A549 (cell line): ENCODE results near the gene GCDH. TPM values are rescaled to one million over a fixed set of nuclear protein-coding genes. Genes with fewer than 3 reads are reported as not detected.
A peak's percentile ranks its signal among the peaks of the same experiment; 100 is the strongest.

Source experiments
- ATAC-seq, 2 experiments: fragments of 200-7000 bp in 1 of 2; fragments of >200 bp in 1 of 2; cut with Nextera tagmentation in 1 of 2; cut with Tn5 transposase in 1 of 2; 3 replicates each; pipeline versions ENCODE4 v1.8.0 to v1.9.1; 2018 to 2020; ENCODE audit warnings: mild to moderate bottlenecking in 1 of 2, moderate library complexity in 1 of 2
- CTCF ChIA-PET: fragments of 300-600 bp; sonication (Branson Sonifier 250); formaldehyde crosslinking; extraction: SDS; loops from one replicate; lab custom pipeline; 2021; ENCODE audit warnings: antibody characterized with exemption, inconsistent platforms; lab: Yijun Ruan, JAX
- POLR2A ChIA-PET: fragments of 350-600 bp; formaldehyde crosslinking; extraction: SDS; loops from one replicate; lab custom pipeline; 2021; ENCODE audit warnings: antibody characterized with exemption, inconsistent platforms; lab: Yijun Ruan, JAX
- DNase-seq, 2 experiments: peaks; one replicate each; pipeline versions ENCODE4 v3.0.0 to v3.0.0-alpha.2; 2011 to 2016; ENCODE audit warnings: low read depth in 1 of 2, low spot score in 1 of 2
- FAIRE-seq: peaks from 2 replicates; lab custom pipeline; 2011; peaks lifted over from hg19 to GRCh38; lab: Jason Lieb, UNC
- H3K27ac ChIP-seq, 2 experiments: fragments of >200 bp; sonication (Bioruptor Twin); formaldehyde crosslinking; 3 replicates each; pipeline ENCODE4 v1.5.1; 2016 to 2017
- H3K4me1 ChIP-seq: fragments of >200 bp; sonication (Bioruptor Twin); formaldehyde crosslinking; 3 replicates; pipeline ENCODE4 v1.6.1; 2016
- H3K4me2 ChIP-seq: fragments of >200 bp; sonication (Bioruptor Twin); formaldehyde crosslinking; 3 replicates; pipeline ENCODE4 v1.6.1; 2016
- H3K4me3 ChIP-seq: fragments of >200 bp; sonication (Bioruptor Twin); formaldehyde crosslinking; 3 replicates; pipeline ENCODE4 v1.5.1; 2016
- H3K9me3 ChIP-seq: fragments of >200 bp; sonication (Bioruptor Twin); formaldehyde crosslinking; 3 replicates; pipeline ENCODE4 v1.6.1; 2016
- CBX2 ChIP-seq: fragments of 200-600 bp; sonication (generic); IDR thresholded peaks from 2 replicates; pipeline ENCODE4 v1.6.1; 2016; ENCODE audit warnings: low read depth, mild to moderate bottlenecking, borderline replicate concordance
- CBX8 ChIP-seq: fragments of 200-600 bp; sonication (generic); IDR thresholded peaks from 2 replicates; pipeline ENCODE4 v1.6.1; 2016
- ESRRA ChIP-seq: fragments of 150-350 bp; IDR thresholded peaks from 2 replicates; pipeline ENCODE4 v1.6.1; 2014; ENCODE audit warnings: mild to moderate bottlenecking, low read length, borderline replicate concordance
- FOSB ChIP-seq: fragments of 250-450 bp; sonication (Bioruptor Pico); IDR thresholded peaks from 2 replicates; pipeline ENCODE4 v1.5.0; 2020; ENCODE audit warnings: mild to moderate bottlenecking, moderate library complexity
- FOSL2 ChIP-seq, 2 experiments: fragments of 450-650 bp in 1 of 2; fragments of >200 bp in 1 of 2; sonication (Bioruptor Twin) in 1 of 2; formaldehyde crosslinking; IDR thresholded peaks; 2 replicates each; pipeline versions ENCODE4 v1.5.0 to v1.6.1; 2016 to 2020; ENCODE audit warnings: mild to moderate bottlenecking in 1 of 2, moderate library complexity in 1 of 2
- FOXS1 ChIP-seq: fragments of 250-450 bp; sonication (Bioruptor Pico); IDR thresholded peaks from 2 replicates; pipeline ENCODE4 v1.5.0; 2020; ENCODE audit warnings: mild to moderate bottlenecking, moderate library complexity
- GATA3 ChIP-seq: IDR thresholded peaks from 2 replicates; pipeline ENCODE4 v1.6.1; 2012; ENCODE audit warnings: borderline replicate concordance
- HDAC2 ChIP-seq: fragments of 200-600 bp; sonication (generic); IDR thresholded peaks from 2 replicates; pipeline ENCODE4 v1.6.1; 2016
- HOXA7 ChIP-seq: fragments of 250-450 bp; sonication (Bioruptor Pico); IDR thresholded peaks from 2 replicates; pipeline ENCODE4 v1.5.0; 2020; ENCODE audit warnings: mild to moderate bottlenecking, moderate library complexity
- HOXB5 ChIP-seq: fragments of 250-450 bp; sonication (Bioruptor Pico); IDR thresholded peaks from 2 replicates; pipeline ENCODE4 v1.5.0; 2020; ENCODE audit warnings: mild to moderate bottlenecking, moderate library complexity
- JUN ChIP-seq, 2 experiments: fragments of >200 bp; sonication (Bioruptor Twin); formaldehyde crosslinking; IDR thresholded peaks; 2 replicates in 1 of 2; 3 replicates in 1 of 2; pipeline ENCODE4 v1.6.1; 2016 to 2017
- KDM1A ChIP-seq: fragments of 200-600 bp; sonication (generic); IDR thresholded peaks from 2 replicates; pipeline ENCODE4 v1.6.1; 2016; ENCODE audit warnings: low read depth, mild to moderate bottlenecking
- MAFK ChIP-seq: fragments of 450-650 bp; IDR thresholded peaks from 2 replicates; pipeline ENCODE4 v1.6.1; 2014; ENCODE audit not compliant: partially characterized antibody
- MYC ChIP-seq: IDR thresholded peaks from 2 replicates; pipeline ENCODE4 v1.6.1; 2012; ENCODE audit warnings: mild to moderate bottlenecking, inconsistent platforms, low read length, improper control_type of control experiment, borderline replicate concordance
- NPAS2 ChIP-seq: fragments of 250-450 bp; sonication (Bioruptor Pico); IDR thresholded peaks from 2 replicates; pipeline ENCODE4 v1.8.0; 2022; ENCODE audit warnings: mild to moderate bottlenecking, moderate library complexity, borderline replicate concordance
- POLR2A ChIP-seq: IDR thresholded peaks from 2 replicates; pipeline ENCODE4 v1.6.1; 2012; ENCODE audit warnings: mild to moderate bottlenecking, low read length
- POLR2AphosphoS2 ChIP-seq: conservative IDR thresholded peaks from 2 replicates; pipeline ENCODE4 v1.6.1; 2012; ENCODE audit warnings: low read length, improper control_type of control experiment, inconsistent platforms
- RARB ChIP-seq: fragments of 250-450 bp; sonication (Bioruptor Pico); IDR thresholded peaks from 2 replicates; pipeline ENCODE4 v1.8.0; 2021; ENCODE audit warnings: mild to moderate bottlenecking, moderate library complexity
- RCOR1 ChIP-seq: fragments of 150-350 bp; IDR thresholded peaks from 2 replicates; pipeline ENCODE4 v1.6.1; 2014; ENCODE audit warnings: antibody characterized with exemption, low read length, low read depth
- ZFP36 ChIP-seq: fragments of 450-650 bp; IDR thresholded peaks from 2 replicates; pipeline ENCODE4 v1.6.1; 2014; ENCODE audit warnings: borderline replicate concordance; ENCODE audit not compliant: partially characterized antibody
- ZNF302 ChIP-seq: fragments of 250-450 bp; sonication (Bioruptor Pico); IDR thresholded peaks from 2 replicates; pipeline ENCODE4 v1.9.0; 2021; ENCODE audit warnings: inconsistent platforms, mild to moderate bottlenecking, moderate library complexity
- WGBS: methylation state at CpG from one replicate; pipeline ENCODE4 v1.1.6; 2017; ENCODE audit errors: missing lambda C conversion rate; 5-methylcytosine and 5-hydroxymethylcytosine counted together
- polyA plus RNA-seq, 4 experiments: library from polyadenylated mRNA; depleted of rRNA in 3 of 4; stranded (reverse); fragments of >200 nt; fragmentation: RNase III in 1 of 4; extraction: RNeasy Plus Mini Kit Qiagen cat#74134 plus additional on column Dnase treatment in 1 of 4; gene quantifications; 2 replicates in 3 of 4; 3 replicates in 1 of 4; pipeline ENCODE4 v1.2.3, GENCODE V29; 2011 to 2017
- TF ChIP-seq, protein P1 (sequence below): fragments of 250-450 bp; sonication (Bioruptor Pico); IDR thresholded peaks from 2 replicates; pipeline ENCODE4 v1.5.0; 2021; ENCODE audit warnings: mild to moderate bottlenecking, moderate library complexity, borderline replicate concordance
- TF ChIP-seq, protein P2 (sequence below): IDR thresholded peaks from 2 replicates; pipeline ENCODE4 v1.6.1; 2012; ENCODE audit warnings: low read depth, borderline replicate concordance
- TF ChIP-seq, protein P3 (sequence below): fragments of >200 bp; sonication (Bioruptor Twin); formaldehyde crosslinking; IDR thresholded peaks from 2 replicates; pipeline ENCODE4 v1.6.1; 2016
- TF ChIP-seq, protein P4 (sequence below): IDR thresholded peaks from 2 replicates; pipeline ENCODE4 v1.6.1; 2012
- TF ChIP-seq, protein P5 (sequence below): fragments of 250-450 bp; sonication (Bioruptor Pico); IDR thresholded peaks from 2 replicates; pipeline ENCODE4 v1.5.0; 2020; ENCODE audit warnings: low read depth, mild to moderate bottlenecking, moderate library complexity

GCDH gene
- polyA plus RNA-seq, 2 of the 4 experiments (the other 2 are of a cell fraction) = 8.8 to 15.2 TPM

DNA sequence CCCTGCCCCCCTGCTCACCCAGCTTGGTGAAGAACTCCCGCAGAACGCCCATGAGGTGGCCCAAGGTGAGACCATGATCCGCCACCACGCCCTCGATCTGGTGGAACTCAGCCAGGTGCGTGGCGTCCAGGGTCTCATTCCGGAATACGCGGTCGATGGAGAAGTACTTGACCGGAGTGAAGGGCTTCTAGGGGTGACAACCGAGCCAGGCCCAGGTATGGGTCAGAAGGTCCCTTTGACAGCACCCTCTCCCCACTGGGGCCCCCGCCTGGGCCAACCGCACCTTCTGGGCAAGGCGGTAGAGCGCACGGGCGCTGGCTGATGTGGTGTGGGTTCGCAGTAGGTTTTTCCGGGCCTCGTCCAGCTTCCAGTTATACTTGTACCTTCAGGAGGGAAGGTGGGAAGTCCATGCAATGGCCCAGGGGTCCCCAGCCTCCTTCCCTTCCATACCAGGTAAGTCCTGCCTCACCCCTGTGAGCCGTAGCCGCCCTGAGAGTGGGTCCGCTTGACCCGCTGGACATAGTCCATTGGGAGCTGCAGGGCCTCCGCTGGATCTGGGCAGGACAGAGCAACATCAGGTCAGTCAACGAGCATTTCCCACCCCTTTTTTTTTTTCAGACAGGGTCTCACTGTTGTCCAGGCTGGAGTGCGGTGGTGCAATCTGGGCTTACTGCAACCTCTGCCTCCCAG, 33.8 kb downstream of the GCDH start:
- ChIA-PET POLR2A (no interaction called here), CTCF (interaction anchor here (1.6 to 1.7 kb wide), 2 partner anchors 8 to 41 kb away, joined by 5 to 7 read pairs; no protein-coding TSS in a partner anchor)
- no peak for ATAC-seq

DNA sequence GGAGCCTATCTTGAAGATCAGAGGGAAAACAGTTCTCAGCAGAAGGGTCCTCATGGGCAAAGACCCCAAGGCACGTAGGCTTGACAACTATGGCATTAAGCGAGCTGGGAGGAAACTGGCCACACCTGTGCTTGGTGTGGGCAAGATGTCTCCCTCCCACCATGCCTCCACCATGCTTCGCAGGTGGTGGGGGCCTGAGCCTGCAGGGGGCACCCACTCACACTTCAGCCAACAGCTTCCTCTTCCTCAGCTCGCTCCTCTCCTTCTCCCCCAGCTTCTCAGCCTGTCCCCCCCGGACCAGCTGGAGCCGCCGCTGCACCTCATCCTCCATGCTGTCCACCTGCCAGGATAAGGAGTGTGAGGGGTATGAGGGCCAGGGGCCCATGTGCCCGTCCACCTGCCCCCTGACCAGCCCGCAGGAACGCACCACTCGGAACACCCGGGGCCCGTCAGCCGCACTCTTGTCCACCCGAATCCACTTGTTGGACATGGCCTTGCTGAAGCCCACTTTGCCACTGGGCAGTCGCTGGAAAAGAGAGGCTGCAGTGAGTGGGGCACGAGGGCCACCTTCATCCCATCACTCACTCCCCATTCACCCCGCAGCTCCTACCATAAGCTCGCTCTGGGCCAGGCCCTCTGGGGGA, 39.2 kb downstream of the GCDH start:
- no peak for FAIRE-seq
- WGBS = 92% methylated on average over 8 of the region's 19 CpGs

More for the DNA sequence above, 33.8 kb downstream of the GCDH start:
- DNase-seq = no peak
- Histone ChIP-seq H3K27ac (no peak overlapping the region), H3K9me3 (no peaks in the 10 kb centered on the region), H3K4me2 (no peak overlapping the region), H3K4me1 (no peaks in the 10 kb centered on the region), H3K4me3 (no peak overlapping the region)
- no peak for TF ChIP-seq POLR2AphosphoS2
- 97% methylated on average over 25 of the region's 29 CpGs for WGBS
- FAIRE-seq = no peak

DNA sequence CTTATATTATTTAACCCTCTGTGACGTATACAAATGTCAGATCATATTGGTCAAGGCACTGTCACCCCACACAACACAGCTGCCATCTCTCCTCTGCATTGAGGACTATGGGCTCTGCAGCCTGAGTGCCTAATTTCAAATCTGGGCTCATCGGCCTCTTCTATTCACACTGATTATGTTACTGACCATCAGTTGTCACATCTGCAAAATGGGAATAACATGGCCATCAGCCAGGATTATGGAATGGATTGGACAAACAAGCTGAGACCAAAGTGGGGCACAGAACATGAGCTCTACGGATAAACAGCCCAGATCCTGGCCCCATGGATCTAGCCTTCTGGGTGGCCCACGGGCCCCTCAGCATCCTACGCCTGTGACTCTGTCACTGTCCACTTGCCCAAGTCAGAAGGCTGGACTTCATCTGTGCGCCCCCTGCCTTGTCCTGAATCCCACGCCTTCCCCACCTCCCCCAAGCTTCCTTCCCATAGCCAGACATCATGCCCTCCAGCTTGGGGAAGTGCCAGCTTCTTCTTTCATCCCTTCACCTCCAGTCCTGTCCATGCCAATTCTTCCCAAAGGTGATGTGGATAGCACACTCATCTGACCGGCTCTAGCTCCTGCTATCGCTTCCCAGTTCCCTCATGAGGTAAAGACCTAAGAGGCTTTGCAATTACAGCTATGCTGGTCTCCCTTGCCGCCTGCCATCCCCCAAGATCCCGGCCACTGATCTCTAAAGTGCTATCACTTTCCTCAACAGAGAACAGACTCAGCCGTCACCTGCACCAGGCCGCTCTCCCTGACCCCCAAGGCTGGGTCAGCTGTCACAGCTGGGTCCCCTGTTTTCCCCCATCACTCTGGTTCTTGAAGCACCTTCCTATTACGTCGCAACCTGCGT, 41.7 kb downstream of the GCDH start:
- ChIA-PET CTCF (interaction anchor here (0.6 to 2.0 kb wide), 6 partner anchors 9 to 130 kb away, joined by 3 to 9 read pairs (median 4); no protein-coding TSS in a partner anchor), POLR2A (interaction anchor here (0.6 to 1.7 kb wide), 6 partner anchors 13 to 115 kb away, joined by 3 to 5 read pairs (median 3); partner anchors contain the start of genes GCDH and SYCE2)
- FAIRE-seq (no peak), ATAC-seq (no peak; a peak in 1 of 6 replicates), DNase-seq (no peak)
- Histone ChIP-seq H3K4me3 (peak overlapping the region; percentile 85), H3K4me1 (peaks cover 15% of the 10 kb centered on the region), H3K27ac (peak overlapping the region; percentile 94 to 100), H3K4me2 (peak overlapping the region; percentile 77), H3K9me3 (no peaks in the 10 kb centered on the region)
- WGBS = 32% methylated on average over 16 of the region's 16 CpGs
- no peak for TF ChIP-seq ESRRA
- TF ChIP-seq MAFK = no peak
- TF ChIP-seq, protein P1, sequence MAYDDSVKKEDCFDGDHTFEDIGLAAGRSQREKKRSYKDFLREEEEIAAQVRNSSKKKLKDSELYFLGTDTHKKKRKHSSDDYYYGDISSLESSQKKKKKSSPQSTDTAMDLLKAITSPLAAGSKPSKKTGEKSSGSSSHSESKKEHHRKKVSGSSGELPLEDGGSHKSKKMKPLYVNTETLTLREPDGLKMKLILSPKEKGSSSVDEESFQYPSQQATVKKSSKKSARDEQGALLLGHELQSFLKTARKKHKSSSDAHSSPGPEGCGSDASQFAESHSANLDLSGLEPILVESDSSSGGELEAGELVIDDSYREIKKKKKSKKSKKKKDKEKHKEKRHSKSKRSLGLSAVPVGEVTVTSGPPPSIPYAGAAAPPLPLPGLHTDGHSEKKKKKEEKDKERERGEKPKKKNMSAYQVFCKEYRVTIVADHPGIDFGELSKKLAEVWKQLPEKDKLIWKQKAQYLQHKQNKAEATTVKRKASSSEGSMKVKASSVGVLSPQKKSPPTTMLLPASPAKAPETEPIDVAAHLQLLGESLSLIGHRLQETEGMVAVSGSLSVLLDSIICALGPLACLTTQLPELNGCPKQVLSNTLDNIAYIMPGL = no peak
- no peak for TF ChIP-seq KDM1A
- no peak for TF ChIP-seq MYC
- TF ChIP-seq JUN (IDR thresholded peaks at IDR 0.05) = no peak
- no peak for TF ChIP-seq HOXA7
- no peak for TF ChIP-seq FOSL2 (IDR thresholded peaks at IDR 0.05)
- TF ChIP-seq FOSL2 (CRISPR knock-in tag; IDR thresholded peaks at IDR 0.05) = no peak
- no peak for TF ChIP-seq HDAC2
- TF ChIP-seq HOXB5 (CRISPR knock-in tag) = no peak
- no peak for TF ChIP-seq ZFP36
- TF ChIP-seq, all 56 proteins: peak for 0

More for the DNA sequence above, 39.2 kb downstream of the GCDH start:
- no peaks in the 10 kb centered on the region for H3K9me3 ChIP-seq
- CTCF ChIA-PET = interaction anchor here (0.7 to 2.1 kb wide), 2 partner anchors 8 to 82 kb away, joined by 3 to 12 read pairs; no protein-coding TSS in a partner anchor
- H3K27ac ChIP-seq = no peak overlapping the region
- DNase-seq (no peak), ATAC-seq (no peak)
- POLR2A ChIA-PET = no interaction called here
- H3K4me2 ChIP-seq = no peak overlapping the region
- peaks cover 8% of the 10 kb centered on the region; the same call in 2 of the 3 replicates for H3K4me1 ChIP-seq
- H3K4me3 ChIP-seq = no peak overlapping the region
- TF ChIP-seq CBX2 (no peak), FOSB (no peak), RCOR1 (no peak), POLR2A (no peak), NPAS2 (CRISPR knock-in tag) (no peak), HDAC2 (no peak), FOXS1 (no peak), RARB (CRISPR knock-in tag) (no peak), ZNF302 (CRISPR knock-in tag) (no peak), GATA3 (no peak), CBX8 (no peak)
- TF ChIP-seq, protein P2, sequence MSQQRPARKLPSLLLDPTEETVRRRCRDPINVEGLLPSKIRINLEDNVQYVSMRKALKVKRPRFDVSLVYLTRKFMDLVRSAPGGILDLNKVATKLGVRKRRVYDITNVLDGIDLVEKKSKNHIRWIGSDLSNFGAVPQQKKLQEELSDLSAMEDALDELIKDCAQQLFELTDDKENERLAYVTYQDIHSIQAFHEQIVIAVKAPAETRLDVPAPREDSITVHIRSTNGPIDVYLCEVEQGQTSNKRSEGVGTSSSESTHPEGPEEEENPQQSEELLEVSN = no peak
- TF ChIP-seq, protein P3, sequence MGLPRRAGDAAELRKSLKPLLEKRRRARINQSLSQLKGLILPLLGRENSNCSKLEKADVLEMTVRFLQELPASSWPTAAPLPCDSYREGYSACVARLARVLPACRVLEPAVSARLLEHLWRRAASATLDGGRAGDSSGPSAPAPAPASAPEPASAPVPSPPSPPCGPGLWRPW = no peak
- TF ChIP-seq, protein P4, sequence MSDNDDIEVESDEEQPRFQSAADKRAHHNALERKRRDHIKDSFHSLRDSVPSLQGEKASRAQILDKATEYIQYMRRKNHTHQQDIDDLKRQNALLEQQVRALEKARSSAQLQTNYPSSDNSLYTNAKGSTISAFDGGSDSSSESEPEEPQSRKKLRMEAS = no peak
- TF ChIP-seq, protein P5, sequence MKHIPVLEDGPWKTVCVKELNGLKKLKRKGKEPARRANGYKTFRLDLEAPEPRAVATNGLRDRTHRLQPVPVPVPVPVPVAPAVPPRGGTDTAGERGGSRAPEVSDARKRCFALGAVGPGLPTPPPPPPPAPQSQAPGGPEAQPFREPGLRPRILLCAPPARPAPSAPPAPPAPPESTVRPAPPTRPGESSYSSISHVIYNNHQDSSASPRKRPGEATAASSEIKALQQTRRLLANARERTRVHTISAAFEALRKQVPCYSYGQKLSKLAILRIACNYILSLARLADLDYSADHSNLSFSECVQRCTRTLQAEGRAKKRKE (CRISPR knock-in tag) = no peak
